Gastrocnemius medialis (tissue), 4 donors: Measurements from ENCODE around the gene ECSCR. TPM values are rescaled to one million over a fixed set of nuclear protein-coding genes. Genes with fewer than 3 reads are reported as not detected.

ENCODE experiments used
- ATAC-seq, 2 donors: fragments of 150-250 bp; one replicate each; pipeline ENCODE4 v1.9.1; 2016
- DNase-seq, 2 donors: peaks; one replicate each; pipeline ENCODE4 v3.0.0-alpha.2; 2019
- H3K27ac ChIP-seq, 4 donors: fragments of 200-600 bp; sonication (generic); 1 replicate in 1 of 4; 2 replicates in 3 of 4; pipeline ENCODE4 v1.5.1; 2016 to 2018; ENCODE audit warnings: mild to moderate bottlenecking in 2 of 4, moderate library complexity in 1 of 4
- H3K27me3 ChIP-seq, 3 donors: fragments of 200-600 bp; sonication (generic) in 2 of 3; 1 replicate in 1 of 3; 2 replicates in 2 of 3; pipeline versions ENCODE4 v1.5.1 to v1.6.0; 2016 to 2019; ENCODE audit warnings: mild to moderate bottlenecking in 1 of 3, moderate library complexity in 1 of 3
- H3K36me3 ChIP-seq, 2 donors: fragments of 200-600 bp; sonication (generic) in 1 of 2; one replicate each; pipeline ENCODE4 v1.5.1; 2017 to 2018
- H3K4me1 ChIP-seq, 2 donors: fragments of 200-600 bp; sonication (generic) in 1 of 2; one replicate each; pipeline ENCODE4 v1.5.1; 2016 to 2017; ENCODE audit warnings: mild to moderate bottlenecking in 2 of 2
- H3K4me3 ChIP-seq, 4 donors: fragments of 200-600 bp; sonication (generic) in 3 of 4; 1 replicate in 1 of 4; 2 replicates in 3 of 4; pipeline ENCODE4 v1.5.1; 2016 to 2019; ENCODE audit warnings: mild to moderate bottlenecking in 2 of 4
- H3K9me3 ChIP-seq, 3 donors: fragments of 200-600 bp; sonication (generic) in 2 of 3; 1 replicate in 1 of 3; 2 replicates in 2 of 3; pipeline ENCODE4 v1.5.1; 2016 to 2019
- POLR2A ChIP-seq, 2 donors: fragments of 450-650 bp; IDR thresholded peaks; one replicate each; pipeline ENCODE4 v1.6.1; 2017; ENCODE audit warnings: antibody characterized with exemption in 2 of 2, mild to moderate bottlenecking in 2 of 2, moderate library complexity in 2 of 2
- in situ Hi-C, 4 donors: fragments of 200-750 bp; cut with MboI; loops; one replicate each; pipeline versions ENCODE4 v1.15.0 to v1.8.0; 2017; ENCODE audit warnings: low sequenced_read_pairs in 4 of 4
- intact Hi-C: fragments of 100-400 bp; cut with DNase I; formaldehyde crosslinking; loops from one replicate; pipeline ENCODE4 v1.15.1; 2023; ENCODE audit warnings: low total_unique reads
- total RNA-seq, 4 donors: library from RNA; depleted of rRNA; stranded (reverse); fragments of >200 nt; gene quantifications; one replicate each; pipeline versions ENCODE4 v1.1.0 to v1.2.3, GENCODE V29; 2016
- TF ChIP-seq, protein P1 (sequence below), 5 experiments: fragments of 450-650 bp in 3 of 5; fragments of 200-600 bp in 2 of 5; sonication (generic) in 2 of 5; IDR thresholded peaks in 4 of 5; conservative IDR thresholded peaks in 1 of 5; 1 replicate in 4 of 5; 2 replicates in 1 of 5; pipeline ENCODE4 v1.5.1; 2016 to 2019; ENCODE audit warnings: antibody characterized with exemption in 5 of 5, mild to moderate bottlenecking in 3 of 5, moderate library complexity in 3 of 5

The ECSCR gene
- total RNA-seq, 4 donors from 2014 or later: 5.4 to 8.9 (median 6.9) TPM

DNA sequence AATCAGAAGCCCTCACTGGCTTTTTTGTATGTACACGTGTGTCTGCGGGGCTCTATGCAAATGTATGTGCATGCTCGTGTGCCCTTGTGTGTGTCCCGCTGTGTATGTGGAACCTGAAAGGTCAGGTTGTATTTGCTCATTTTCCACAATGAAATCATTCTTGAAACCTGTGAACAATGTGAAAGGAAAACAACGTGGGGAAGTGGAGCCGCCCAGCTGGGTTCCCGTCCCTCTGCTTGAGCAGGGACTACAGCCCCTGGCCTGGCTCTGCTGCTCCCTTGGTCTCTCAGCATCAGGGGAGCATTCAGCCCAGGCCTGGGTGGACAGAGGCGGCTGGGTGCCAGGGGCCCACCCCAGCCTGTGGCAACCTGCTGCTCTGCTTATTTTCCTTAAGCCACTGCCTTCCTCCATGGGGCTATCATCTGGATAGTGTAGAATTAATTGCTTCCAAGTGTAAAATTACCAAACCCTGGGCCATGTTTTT, 3.0 kb downstream of the ECSCR start:
- H3K4me3 ChIP-seq: no peak overlapping the region
- H3K27ac ChIP-seq: peak overlapping the region; percentile 56 to 71 (median 66)
- no peak for DNase-seq
- in situ Hi-C loops (no loop called here), intact Hi-C loops (no loop called here)
- no peaks in the 10 kb centered on the region for H3K4me1 ChIP-seq
- no peaks in the 10 kb centered on the region for H3K27me3 ChIP-seq
- ATAC-seq: no peak
- TF ChIP-seq, protein P1, sequence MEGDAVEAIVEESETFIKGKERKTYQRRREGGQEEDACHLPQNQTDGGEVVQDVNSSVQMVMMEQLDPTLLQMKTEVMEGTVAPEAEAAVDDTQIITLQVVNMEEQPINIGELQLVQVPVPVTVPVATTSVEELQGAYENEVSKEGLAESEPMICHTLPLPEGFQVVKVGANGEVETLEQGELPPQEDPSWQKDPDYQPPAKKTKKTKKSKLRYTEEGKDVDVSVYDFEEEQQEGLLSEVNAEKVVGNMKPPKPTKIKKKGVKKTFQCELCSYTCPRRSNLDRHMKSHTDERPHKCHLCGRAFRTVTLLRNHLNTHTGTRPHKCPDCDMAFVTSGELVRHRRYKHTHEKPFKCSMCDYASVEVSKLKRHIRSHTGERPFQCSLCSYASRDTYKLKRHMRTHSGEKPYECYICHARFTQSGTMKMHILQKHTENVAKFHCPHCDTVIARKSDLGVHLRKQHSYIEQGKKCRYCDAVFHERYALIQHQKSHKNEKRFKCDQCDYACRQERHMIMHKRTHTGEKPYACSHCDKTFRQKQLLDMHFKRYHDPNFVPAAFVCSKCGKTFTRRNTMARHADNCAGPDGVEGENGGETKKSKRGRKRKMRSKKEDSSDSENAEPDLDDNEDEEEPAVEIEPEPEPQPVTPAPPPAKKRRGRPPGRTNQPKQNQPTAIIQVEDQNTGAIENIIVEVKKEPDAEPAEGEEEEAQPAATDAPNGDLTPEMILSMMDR (IDR thresholded peaks at IDR 0.05 in 4 of 5, conservative IDR thresholded peaks at IDR 0.05 in 1 of 5): no peak
- no peak for TF ChIP-seq POLR2A (IDR thresholded peaks at IDR 0.05)
- H3K36me3 ChIP-seq: no peaks in the 10 kb centered on the region
- H3K9me3 ChIP-seq: no peaks in the 10 kb centered on the region

DNA sequence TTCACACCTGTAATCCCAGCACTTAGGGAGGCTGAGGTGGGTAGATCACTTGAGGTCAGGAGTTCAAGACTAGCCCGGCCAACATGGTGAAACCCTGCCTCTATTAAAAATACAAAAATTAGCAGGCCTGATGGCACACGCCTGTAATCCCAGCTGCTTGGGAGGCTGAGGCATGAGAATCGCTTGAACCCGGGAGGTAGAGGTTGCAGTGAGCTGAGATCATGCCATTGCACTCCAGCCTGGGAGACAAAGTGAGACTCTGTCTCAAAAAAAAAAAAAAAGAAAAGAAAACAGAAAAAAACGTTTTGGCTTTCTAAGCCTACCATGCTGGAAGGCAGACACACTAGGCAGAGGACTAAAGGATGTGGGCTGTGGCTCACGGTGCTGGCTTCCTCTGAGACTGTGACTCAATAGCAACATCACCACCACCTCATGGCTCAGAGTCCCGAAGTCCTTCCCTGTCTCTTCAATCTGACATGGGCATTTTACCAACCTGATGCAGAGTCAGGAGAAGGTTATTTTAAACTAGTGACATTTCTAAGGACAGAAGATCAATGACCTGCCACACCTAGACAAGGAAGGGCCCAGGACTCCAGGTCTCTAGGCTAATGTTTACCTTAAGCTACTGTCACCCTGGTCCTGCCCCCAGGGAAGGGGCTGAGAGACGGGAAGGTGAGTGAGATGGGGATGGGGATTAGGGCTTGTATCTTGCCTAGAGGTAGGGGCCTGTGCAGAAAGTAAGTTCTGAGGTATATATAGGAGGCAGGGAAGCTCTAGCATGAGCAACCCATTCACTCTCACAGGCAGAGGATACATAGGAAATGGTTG, 3.7 kb downstream of the ECSCR start:
- no peak overlapping the region for H3K4me3 ChIP-seq
- TF ChIP-seq POLR2A (IDR thresholded peaks at IDR 0.05): no peak
- TF ChIP-seq, protein P1 (IDR thresholded peaks at IDR 0.05 in 4 of 5, conservative IDR thresholded peaks at IDR 0.05 in 1 of 5): no peak
- H3K36me3 ChIP-seq: no peaks in the 10 kb centered on the region
- no peaks in the 10 kb centered on the region for H3K27me3 ChIP-seq
- intact Hi-C loops (no loop called here), in situ Hi-C loops (no loop called here)
- H3K9me3 ChIP-seq: no peaks in the 10 kb centered on the region
- no peaks in the 10 kb centered on the region for H3K4me1 ChIP-seq
- peak in 1 of 2 donors; percentile 41 for ATAC-seq
- H3K27ac ChIP-seq: peak overlapping the region; percentile 56 to 71 (median 66)
- no peak for DNase-seq

DNA sequence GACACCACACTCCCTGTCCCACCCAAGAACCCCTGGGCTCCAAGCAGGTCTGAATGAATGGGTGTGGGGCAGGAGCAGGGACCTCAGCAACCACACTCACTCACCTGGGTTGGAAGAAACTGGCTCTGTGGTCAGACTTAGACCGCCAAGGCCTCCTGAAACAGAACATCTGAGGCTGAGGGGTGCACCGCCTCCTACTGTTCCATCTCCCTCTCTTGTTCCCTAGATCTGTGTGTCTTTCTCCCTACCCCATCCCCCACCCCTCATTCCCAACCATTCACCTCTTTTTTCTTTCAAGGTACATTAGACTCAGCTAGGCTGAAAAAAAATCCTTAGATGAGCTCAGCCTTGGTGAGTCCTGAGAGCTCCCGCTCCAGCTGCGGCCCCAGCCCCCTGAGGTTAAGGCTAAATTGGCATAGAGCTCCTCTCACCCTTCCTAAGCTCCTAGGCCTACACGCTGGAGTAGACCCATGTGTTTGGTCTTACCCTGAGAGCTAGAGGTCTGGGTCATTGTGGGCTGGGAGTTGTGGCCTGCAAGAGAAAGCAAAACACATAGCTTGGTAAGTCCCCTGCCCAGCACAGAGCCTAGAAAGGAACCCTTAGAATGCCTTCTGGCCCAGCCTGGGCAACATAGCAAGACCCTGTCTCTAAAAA, 4.8 kb downstream of the ECSCR start:
- no peak for TF ChIP-seq POLR2A (IDR thresholded peaks at IDR 0.05)
- TF ChIP-seq, protein P1 (IDR thresholded peaks at IDR 0.05 in 4 of 5, conservative IDR thresholded peaks at IDR 0.05 in 1 of 5): no peak
- no peak for ATAC-seq
- intact Hi-C loops (no loop called here), in situ Hi-C loops (no loop called here)
- Histone ChIP-seq H3K4me1 (no peaks in the 10 kb centered on the region), H3K4me3 (no peak overlapping the region), H3K27ac (no peak overlapping the region), H3K9me3 (no peaks in the 10 kb centered on the region), H3K36me3 (no peaks in the 10 kb centered on the region), H3K27me3 (no peaks in the 10 kb centered on the region)
- DNase-seq: no peak

DNA sequence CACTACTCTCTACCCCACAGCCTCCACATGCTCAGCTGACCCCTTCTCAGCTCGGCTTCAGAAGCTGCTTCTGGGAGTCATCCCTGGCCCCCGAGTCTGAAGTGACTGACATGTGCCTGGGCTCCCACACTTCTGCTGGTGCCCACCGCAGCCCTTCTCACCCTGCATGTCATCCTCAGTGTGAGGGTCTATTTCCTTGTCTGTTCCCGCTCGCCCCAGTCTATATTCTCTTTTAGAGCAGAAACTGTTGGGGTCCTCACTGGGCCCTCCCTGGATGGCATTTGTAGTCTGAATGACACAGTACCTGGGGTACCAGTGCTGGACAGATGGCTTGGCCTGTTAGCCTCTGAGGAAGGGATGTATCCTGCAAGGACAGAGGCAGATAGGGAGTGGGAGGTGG, 5.3 kb downstream of the ECSCR start:
- TF ChIP-seq POLR2A (IDR thresholded peaks at IDR 0.05): no peak
- TF ChIP-seq, protein P1 (IDR thresholded peaks at IDR 0.05 in 4 of 5, conservative IDR thresholded peaks at IDR 0.05 in 1 of 5): no peak
- ATAC-seq: no peak
- intact Hi-C loops: no loop called here
- Histone ChIP-seq H3K27me3 (no peaks in the 10 kb centered on the region), H3K4me3 (no peak overlapping the region), H3K4me1 (no peaks in the 10 kb centered on the region), H3K36me3 (no peaks in the 10 kb centered on the region), H3K9me3 (no peaks in the 10 kb centered on the region), H3K27ac (no peak overlapping the region)
- in situ Hi-C loops: no loop called here
- no peak for DNase-seq
